T-helper 1 cell treated with Interleukin-12 subunit alpha and Interleukin-12 subunit beta and Interleukin-4 antibody, amounts not matched to agents 30 μg/mL and 1 μg/mL, for 36 hours (primary cell): ENCODE results near the gene FAM171A2.

Source experiments
- H3K27ac Mint-ChIP-seq: one replicate; pipeline ENCODE4 v1.8.0; 2021; ENCODE audit warnings: mild to moderate bottlenecking, mixed read lengths
- H3K27me3 Mint-ChIP-seq: one replicate; pipeline ENCODE4 v1.8.0; 2021; ENCODE audit warnings: low read depth, mixed read lengths
- H3K36me3 Mint-ChIP-seq: one replicate; pipeline ENCODE4 v1.8.0; 2021; ENCODE audit warnings: low read depth, mixed read lengths
- H3K4me1 Mint-ChIP-seq: one replicate; pipeline ENCODE4 v1.8.0; 2021; ENCODE audit warnings: low read depth, mixed read lengths
- H3K4me3 Mint-ChIP-seq: one replicate; pipeline ENCODE4 v1.8.0; 2021; ENCODE audit warnings: mild to moderate bottlenecking, moderate library complexity, mixed read lengths
- H3K9me3 Mint-ChIP-seq: one replicate; pipeline ENCODE4 v1.8.0; 2021; ENCODE audit warnings: mixed read lengths

The FAM171A2 gene

DNA sequence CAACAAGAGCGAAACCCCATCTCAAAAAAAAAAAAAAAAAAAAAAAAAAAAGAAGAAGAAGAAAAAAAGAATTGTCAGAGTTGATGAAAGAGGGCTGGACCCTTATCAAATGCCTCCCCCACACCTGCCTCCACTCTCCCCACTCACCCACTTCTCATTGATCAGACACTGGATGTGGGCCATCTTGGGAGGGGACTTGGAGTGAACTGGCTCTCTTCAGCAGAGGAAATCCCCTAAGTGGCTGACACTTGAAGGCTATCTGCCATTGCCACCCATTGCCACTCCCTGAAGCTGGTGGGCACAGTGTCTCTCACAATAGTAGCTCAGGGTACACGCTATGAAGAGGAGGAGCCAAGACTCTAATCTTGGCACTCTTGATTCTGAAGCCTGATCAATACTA is 24.2 kb upstream of the FAM171A2 start:
- Mint-ChIP-seq H3K4me3 (no peak overlapping the region), H3K36me3 (peaks cover 1% of the 10 kb centered on the region), H3K27me3 (peaks cover 13% of the 10 kb centered on the region), H3K4me1 (peaks cover 9% of the 10 kb centered on the region), H3K27ac (no peak overlapping the region), H3K9me3 (no peaks in the 10 kb centered on the region)

GRCh38 chr17:44386182-44386525 is 22.5 kb upstream of the FAM171A2 start:
- Mint-ChIP-seq H3K27me3 (peaks cover 21% of the 10 kb centered on the region), H3K36me3 (peaks cover 1% of the 10 kb centered on the region), H3K4me1 (peaks cover 9% of the 10 kb centered on the region), H3K4me3 (peak overlapping the region; percentile 75), H3K27ac (peak overlapping the region; percentile 41), H3K9me3 (no peaks in the 10 kb centered on the region)

DNA sequence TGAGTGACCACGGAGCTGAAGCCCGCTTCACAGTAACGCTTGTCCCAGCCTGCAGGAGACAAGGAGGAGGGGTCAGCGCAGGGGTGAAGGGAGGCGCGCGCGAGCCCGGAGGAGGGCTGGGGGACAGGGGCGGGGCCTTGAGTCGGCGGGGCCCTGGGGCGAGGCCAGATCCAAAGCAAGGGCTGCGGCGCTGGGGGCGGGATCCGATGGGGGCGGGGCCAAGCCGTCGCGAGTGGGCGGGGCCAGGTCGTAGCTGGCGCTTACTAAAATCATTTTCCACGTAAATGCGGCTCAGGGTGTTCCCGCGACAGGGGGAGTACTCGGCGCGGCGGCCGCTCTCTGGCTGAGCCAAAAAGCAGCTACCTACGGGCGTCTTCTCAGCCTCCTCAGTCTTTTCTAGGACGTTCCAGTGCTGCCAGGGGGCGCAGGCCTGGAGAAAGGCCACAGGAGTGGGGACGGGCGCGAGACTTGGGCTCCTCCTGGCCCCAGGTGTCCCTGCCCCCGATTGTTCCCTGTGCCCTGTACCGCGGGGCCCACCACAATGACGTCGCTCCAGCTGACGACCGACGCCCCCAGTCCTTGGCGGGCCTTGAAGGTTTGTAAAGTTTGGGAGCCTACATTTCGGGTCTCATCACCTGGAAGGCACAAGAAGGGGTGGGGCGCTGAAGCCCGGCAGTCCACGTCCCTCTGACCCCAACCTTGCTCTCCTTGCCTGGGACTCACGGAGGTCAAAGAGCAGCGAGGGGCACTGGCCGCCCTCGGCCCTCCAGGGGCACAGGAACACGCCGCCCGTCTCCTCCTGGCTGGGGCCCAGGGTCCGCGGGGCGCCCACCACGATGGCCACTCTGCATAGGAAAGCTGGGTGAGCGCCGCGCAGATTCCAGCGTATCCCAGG is 21.9 kb upstream of the FAM171A2 start:
- Mint-ChIP-seq H3K27me3 (peaks cover 21% of the 10 kb centered on the region), H3K27ac (peak overlapping the region; percentile 53), H3K36me3 (peaks cover 1% of the 10 kb centered on the region), H3K4me3 (peak overlapping the region; percentile 75), H3K9me3 (no peaks in the 10 kb centered on the region), H3K4me1 (peaks cover 9% of the 10 kb centered on the region)

DNA sequence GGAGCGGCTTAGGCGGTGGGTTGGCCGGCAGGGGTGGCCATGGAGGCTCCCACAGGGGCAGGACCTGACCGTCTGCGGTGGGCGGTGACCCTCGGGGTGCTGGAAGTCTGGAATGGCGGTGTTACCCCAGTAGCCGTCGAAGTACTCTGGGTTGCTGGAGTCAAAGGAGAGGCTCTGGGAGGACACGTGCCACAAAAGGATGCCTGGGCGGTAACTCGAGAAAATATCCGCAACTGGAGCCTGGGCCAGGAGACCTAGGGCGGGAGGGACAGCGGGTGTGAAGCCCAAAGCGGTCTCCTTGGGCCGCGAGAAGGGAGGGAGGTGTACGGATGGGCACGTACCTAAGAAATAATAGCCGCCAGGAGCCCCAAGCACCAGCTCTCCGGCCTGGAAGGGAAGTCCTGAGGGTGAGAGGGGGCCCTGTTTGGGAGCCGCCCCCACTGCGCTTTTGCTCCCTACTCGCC is 21.2 kb upstream of the FAM171A2 start:
- Mint-ChIP-seq H3K4me3 (peak overlapping the region; percentile 75), H3K27me3 (peaks cover 21% of the 10 kb centered on the region), H3K36me3 (peaks cover 1% of the 10 kb centered on the region), H3K9me3 (no peaks in the 10 kb centered on the region), H3K27ac (no peak overlapping the region), H3K4me1 (peaks cover 9% of the 10 kb centered on the region)

DNA sequence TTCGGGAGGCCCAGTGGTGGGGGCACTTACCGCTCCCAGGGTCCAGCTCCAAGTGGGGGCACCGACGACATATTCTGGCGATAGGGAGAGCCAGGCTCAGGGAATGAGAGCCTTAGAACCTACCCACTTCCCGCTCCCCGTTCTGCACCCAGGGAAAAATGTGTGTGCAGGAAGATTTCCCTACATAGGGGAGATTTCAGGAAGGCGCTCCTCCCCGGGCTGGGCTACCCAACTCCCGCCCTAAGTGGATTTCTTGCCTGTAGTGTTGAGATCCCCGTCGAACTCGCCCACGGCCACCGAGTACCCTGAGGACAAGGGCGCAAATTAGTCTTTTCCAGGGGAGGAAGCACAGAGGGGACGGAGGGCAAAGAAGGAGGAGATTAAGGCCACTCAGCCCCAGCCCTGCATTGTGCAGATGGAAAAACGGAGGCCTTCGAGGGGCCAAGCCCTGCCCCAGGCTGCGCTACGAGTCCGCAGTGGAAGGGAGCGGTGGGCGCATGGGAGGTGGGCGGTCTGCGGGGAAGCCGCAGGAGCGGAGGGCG is 20.7 kb upstream of the FAM171A2 start:
- peaks cover 21% of the 10 kb centered on the region for H3K27me3 Mint-ChIP-seq
- peaks cover 4% of the 10 kb centered on the region for H3K4me1 Mint-ChIP-seq
- peak overlapping the region; percentile 51 for H3K4me3 Mint-ChIP-seq
- no peaks in the 10 kb centered on the region for H3K9me3 Mint-ChIP-seq
- H3K36me3 Mint-ChIP-seq = no peaks in the 10 kb centered on the region
- no peak overlapping the region for H3K27ac Mint-ChIP-seq

DNA sequence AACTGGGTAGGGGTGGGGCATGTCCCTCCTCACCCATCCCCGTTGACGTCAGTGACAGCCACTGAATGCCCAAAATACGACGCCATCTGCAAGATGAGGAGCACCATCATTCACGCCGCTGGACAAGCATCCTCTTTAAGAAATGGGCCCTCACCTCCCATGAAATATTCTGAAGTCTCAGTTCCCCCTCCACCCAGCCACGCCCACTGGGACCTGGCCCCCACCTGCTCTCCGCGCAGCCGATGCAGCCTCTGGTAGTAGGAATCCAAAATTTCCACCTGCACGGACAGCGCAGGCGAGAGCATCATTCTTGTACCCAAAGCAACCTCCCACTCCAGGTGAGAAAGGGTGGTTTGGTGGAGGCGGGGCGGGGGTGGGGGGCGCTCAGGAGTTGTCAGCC is 20.2 kb upstream of the FAM171A2 start:
- no peak overlapping the region for H3K27ac Mint-ChIP-seq
- H3K4me3 Mint-ChIP-seq = no peak overlapping the region
- H3K36me3 Mint-ChIP-seq = no peaks in the 10 kb centered on the region
- H3K9me3 Mint-ChIP-seq = no peaks in the 10 kb centered on the region
- peaks cover 4% of the 10 kb centered on the region for H3K4me1 Mint-ChIP-seq
- peaks cover 21% of the 10 kb centered on the region for H3K27me3 Mint-ChIP-seq

DNA sequence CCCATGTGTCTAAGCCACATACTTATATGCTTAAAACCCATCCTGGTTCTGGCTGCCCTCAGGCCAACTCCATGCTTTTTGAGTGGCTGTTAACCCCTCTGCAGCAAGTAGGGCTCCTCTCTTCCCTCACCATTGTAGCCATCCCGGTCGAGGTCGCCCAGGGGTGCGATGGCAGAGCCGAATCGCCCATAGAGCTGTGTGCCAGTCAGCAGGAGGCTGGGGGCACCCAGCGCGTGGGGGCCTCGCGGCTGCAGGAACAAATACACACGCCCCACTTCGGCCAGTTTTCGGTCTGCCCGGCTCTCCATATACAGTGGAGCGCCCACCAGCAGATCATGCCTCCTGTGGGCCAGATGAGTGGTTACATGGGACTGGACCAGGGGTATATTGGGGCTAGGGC is 19.7 kb upstream of the FAM171A2 start:
- Mint-ChIP-seq H3K27ac (no peak overlapping the region), H3K9me3 (no peaks in the 10 kb centered on the region), H3K4me1 (peaks cover 4% of the 10 kb centered on the region), H3K36me3 (no peaks in the 10 kb centered on the region), H3K4me3 (no peak overlapping the region), H3K27me3 (peaks cover 21% of the 10 kb centered on the region)

DNA sequence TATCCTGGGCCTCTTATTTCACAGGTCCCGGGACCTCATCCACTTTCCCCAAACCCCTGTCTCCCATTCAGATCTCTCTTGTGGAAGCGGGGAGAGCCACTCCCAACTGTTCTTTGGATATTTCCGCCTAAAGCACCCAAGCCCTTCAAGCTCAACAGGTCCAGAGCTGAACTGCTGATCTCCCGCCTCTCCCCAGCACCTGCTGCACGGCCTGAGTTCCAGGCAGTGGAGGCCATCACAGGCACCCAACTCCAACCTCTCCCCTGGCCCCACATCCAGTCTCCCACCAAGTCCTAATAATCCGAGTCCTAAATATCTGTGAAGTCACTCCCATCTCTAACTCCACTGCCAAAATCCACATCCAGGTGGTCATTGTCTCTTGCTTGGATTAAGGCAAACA is 19.3 kb upstream of the FAM171A2 start:
- no peak overlapping the region for H3K27ac Mint-ChIP-seq
- no peaks in the 10 kb centered on the region for H3K9me3 Mint-ChIP-seq
- peaks cover 4% of the 10 kb centered on the region for H3K4me1 Mint-ChIP-seq
- H3K4me3 Mint-ChIP-seq = no peak overlapping the region
- peaks cover 21% of the 10 kb centered on the region for H3K27me3 Mint-ChIP-seq
- no peaks in the 10 kb centered on the region for H3K36me3 Mint-ChIP-seq

- H3K27ac Mint-ChIP-seq = no peak overlapping the region
- H3K4me1 Mint-ChIP-seq = peaks cover 4% of the 10 kb centered on the region
- no peaks in the 10 kb centered on the region for H3K9me3 Mint-ChIP-seq
- H3K27me3 Mint-ChIP-seq = peaks cover 21% of the 10 kb centered on the region
- no peaks in the 10 kb centered on the region for H3K36me3 Mint-ChIP-seq
- no peak overlapping the region for H3K4me3 Mint-ChIP-seq
These were observed 18.2 kb upstream of the FAM171A2 start for GRCh38 chr17:44381810-44382305.

- H3K9me3 Mint-ChIP-seq = no peaks in the 10 kb centered on the region
- H3K4me3 Mint-ChIP-seq = no peak overlapping the region
- peaks cover 4% of the 10 kb centered on the region for H3K4me1 Mint-ChIP-seq
- H3K27ac Mint-ChIP-seq = no peak overlapping the region
- peaks cover 16% of the 10 kb centered on the region for H3K27me3 Mint-ChIP-seq
- no peaks in the 10 kb centered on the region for H3K36me3 Mint-ChIP-seq
These were observed 17.1 kb upstream of the FAM171A2 start for GRCh38 chr17:44380767-44381166.

DNA sequence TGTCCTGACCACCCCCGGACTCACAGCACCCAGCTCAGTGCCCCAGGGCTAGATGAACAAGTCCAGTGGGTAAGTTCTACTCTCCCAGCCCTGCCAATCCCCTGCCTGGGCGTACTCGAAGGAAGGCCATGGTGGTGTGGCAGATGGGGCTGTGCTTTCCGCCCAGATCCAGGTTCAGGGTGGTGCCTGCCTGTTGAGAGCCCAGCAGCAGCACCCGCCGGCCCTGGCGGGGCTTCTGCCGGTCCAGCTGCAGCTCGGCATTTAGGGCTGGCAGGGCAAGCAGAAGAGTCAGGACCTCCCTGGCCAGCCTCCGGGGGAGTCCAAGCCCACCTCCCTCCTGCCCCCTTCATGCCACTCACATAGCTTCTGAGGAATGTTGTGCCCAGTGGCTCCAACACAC is 16.2 kb upstream of the FAM171A2 start:
- H3K4me3 Mint-ChIP-seq = no peak overlapping the region
- peaks cover 16% of the 10 kb centered on the region for H3K27me3 Mint-ChIP-seq
- H3K9me3 Mint-ChIP-seq = no peaks in the 10 kb centered on the region
- no peaks in the 10 kb centered on the region for H3K36me3 Mint-ChIP-seq
- no peak overlapping the region for H3K27ac Mint-ChIP-seq
- H3K4me1 Mint-ChIP-seq = peaks cover 3% of the 10 kb centered on the region

- Mint-ChIP-seq H3K4me1 (no peaks in the 10 kb centered on the region), H3K4me3 (no peak overlapping the region), H3K27ac (no peak overlapping the region), H3K36me3 (no peaks in the 10 kb centered on the region), H3K27me3 (peaks cover 13% of the 10 kb centered on the region), H3K9me3 (no peaks in the 10 kb centered on the region)
These were observed 14.6 kb upstream of the FAM171A2 start for GRCh38 chr17:44378171-44378705.

DNA sequence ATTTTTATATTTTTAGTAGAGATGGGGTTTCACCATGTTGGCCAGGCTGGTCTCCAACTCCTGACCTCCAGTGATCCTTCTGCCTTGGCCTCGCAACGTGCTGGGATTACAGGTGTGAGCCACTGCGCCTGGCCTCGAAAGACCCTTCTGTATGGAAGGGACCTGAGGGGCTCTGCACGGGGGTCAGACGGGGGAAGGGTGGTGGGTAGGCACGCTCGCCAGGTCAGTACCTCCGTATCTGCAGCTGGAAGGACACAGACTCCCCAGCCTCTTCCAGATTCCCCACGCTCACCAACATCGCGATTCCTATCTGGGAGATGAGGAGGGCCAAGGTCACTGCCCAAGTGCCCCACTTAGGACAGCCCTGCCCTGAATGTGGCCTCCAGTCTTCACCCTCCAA is 13.1 kb upstream of the FAM171A2 start:
- no peaks in the 10 kb centered on the region for H3K9me3 Mint-ChIP-seq
- no peak overlapping the region for H3K27ac Mint-ChIP-seq
- peaks cover 3% of the 10 kb centered on the region for H3K27me3 Mint-ChIP-seq
- no peaks in the 10 kb centered on the region for H3K4me1 Mint-ChIP-seq
- no peaks in the 10 kb centered on the region for H3K36me3 Mint-ChIP-seq
- H3K4me3 Mint-ChIP-seq = no peak overlapping the region

GRCh38 chr17:44376124-44376523 is 12.5 kb upstream of the FAM171A2 start:
- Mint-ChIP-seq H3K27me3 (peaks cover 6% of the 10 kb centered on the region), H3K36me3 (no peaks in the 10 kb centered on the region), H3K27ac (no peak overlapping the region), H3K4me3 (no peak overlapping the region), H3K4me1 (no peaks in the 10 kb centered on the region), H3K9me3 (no peaks in the 10 kb centered on the region)
